C4-2B (cell line): Measurements from ENCODE around the gene KRTAP16-1.

ENCODE experiments used
- ZFX ChIP-seq: fragments of 450-650 bp; IDR thresholded peaks from 2 replicates; pipeline ENCODE4 v1.6.1; 2017
- TF ChIP-seq, protein P1 (sequence below): fragments of 450-650 bp; conservative IDR thresholded peaks from 2 replicates; pipeline ENCODE4 v1.5.1; 2017; ENCODE audit warnings: mild to moderate bottlenecking

GRCh38 chr17:41308918-41309359, at the start of gene KRTAP16-1:
- TF ChIP-seq, protein P1, sequence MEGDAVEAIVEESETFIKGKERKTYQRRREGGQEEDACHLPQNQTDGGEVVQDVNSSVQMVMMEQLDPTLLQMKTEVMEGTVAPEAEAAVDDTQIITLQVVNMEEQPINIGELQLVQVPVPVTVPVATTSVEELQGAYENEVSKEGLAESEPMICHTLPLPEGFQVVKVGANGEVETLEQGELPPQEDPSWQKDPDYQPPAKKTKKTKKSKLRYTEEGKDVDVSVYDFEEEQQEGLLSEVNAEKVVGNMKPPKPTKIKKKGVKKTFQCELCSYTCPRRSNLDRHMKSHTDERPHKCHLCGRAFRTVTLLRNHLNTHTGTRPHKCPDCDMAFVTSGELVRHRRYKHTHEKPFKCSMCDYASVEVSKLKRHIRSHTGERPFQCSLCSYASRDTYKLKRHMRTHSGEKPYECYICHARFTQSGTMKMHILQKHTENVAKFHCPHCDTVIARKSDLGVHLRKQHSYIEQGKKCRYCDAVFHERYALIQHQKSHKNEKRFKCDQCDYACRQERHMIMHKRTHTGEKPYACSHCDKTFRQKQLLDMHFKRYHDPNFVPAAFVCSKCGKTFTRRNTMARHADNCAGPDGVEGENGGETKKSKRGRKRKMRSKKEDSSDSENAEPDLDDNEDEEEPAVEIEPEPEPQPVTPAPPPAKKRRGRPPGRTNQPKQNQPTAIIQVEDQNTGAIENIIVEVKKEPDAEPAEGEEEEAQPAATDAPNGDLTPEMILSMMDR: no peak
- no peak for TF ChIP-seq ZFX
